ENCODE measurements around the gene KRTDAP. TPM values are rescaled to one million over a fixed set of nuclear protein-coding genes. Genes with fewer than 3 reads are reported as not detected.

KRTDAP gene
- total and polyA plus RNA-seq, 10 of the 15 experiments (the other 5 are each of a cell fraction or from before 2014, with no cell fraction given), result 0.23 TPM; not detected in 9

DNA sequence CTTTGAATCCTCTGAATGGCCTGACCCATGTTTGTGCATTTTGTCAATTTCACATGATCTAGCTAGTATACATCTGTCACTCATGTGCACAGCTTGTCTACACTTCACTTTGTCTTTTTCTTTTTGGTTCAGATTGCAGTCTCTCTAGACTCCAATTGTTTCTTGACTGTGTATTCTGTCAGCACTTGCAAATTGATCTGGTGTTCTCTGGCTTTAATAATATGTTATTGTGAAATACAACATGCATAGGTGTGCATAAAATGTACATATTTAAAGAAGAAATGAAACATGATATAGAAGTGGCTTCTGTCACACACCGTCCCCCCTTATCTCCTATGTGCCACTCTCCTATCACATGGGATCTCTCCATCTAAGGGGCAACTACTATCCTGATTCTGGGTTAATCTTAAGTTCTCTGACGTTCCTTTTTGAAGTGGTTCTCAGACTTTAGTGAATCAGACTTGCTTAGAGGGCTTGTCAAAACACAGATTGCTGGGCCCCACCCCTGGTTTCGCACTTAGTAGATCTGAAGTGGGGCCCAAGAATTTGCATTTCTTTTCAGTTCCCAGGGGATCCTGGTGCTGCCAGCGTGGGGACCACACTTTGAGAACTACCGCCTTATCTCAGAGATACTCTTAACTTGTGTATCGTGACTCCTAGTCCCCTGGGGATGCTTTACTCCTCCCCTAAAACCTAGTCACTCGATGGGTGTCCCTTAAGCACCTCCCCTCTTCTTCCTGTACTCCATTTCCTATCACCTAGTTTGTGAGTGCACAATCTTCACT lies 5.8 kb downstream of the KRTDAP start (continued):
- TF ChIP-seq, protein P1, sequence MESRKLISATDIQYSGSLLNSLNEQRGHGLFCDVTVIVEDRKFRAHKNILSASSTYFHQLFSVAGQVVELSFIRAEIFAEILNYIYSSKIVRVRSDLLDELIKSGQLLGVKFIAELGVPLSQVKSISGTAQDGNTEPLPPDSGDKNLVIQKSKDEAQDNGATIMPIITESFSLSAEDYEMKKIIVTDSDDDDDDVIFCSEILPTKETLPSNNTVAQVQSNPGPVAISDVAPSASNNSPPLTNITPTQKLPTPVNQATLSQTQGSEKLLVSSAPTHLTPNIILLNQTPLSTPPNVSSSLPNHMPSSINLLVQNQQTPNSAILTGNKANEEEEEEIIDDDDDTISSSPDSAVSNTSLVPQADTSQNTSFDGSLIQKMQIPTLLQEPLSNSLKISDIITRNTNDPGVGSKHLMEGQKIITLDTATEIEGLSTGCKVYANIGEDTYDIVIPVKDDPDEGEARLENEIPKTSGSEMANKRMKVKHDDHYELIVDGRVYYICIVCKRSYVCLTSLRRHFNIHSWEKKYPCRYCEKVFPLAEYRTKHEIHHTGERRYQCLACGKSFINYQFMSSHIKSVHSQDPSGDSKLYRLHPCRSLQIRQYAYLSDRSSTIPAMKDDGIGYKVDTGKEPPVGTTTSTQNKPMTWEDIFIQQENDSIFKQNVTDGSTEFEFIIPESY (IDR thresholded peaks at IDR 0.05), result no peak
- TF ChIP-seq NR2C2 (IDR thresholded peaks at IDR 0.05; ENCODE audit: borderline replicate concordance, control insufficient read depth, insufficient read length, low read depth) (no peak), SRF (IDR thresholded peaks at IDR 0.05; ENCODE audit: low read depth in 2 of 2, low read length in 2 of 2) (no peak), NFYB (IDR thresholded peaks at IDR 0.05; ENCODE audit: insufficient read depth, low read depth, low read length) (no peak), BHLHE40 (IDR thresholded peaks at IDR 0.05; ENCODE audit: borderline replicate concordance in 1 of 2, low read depth in 2 of 2, low read length in 1 of 2) (peak; percentile 69 to 80; a peak in 2 of 4 replicates), ZNF622 (IDR thresholded peaks at IDR 0.05) (no peak), EP300 (IDR thresholded peaks at IDR 0.05; ENCODE audit: borderline replicate concordance in 1 of 2, control insufficient read depth in 1 of 2, low read depth in 2 of 2, low read length in 2 of 2) (0 out of 4 replicates have a peak, but pooled peaks of 1 of the 2 experiments have one; percentile 33), BACH1 (IDR thresholded peaks at IDR 0.05; ENCODE audit: borderline replicate concordance) (peak; percentile 73; the same call in 1 of the 2 replicates), SMC3 (IDR thresholded peaks at IDR 0.05; ENCODE audit: borderline replicate concordance, low read length) (no peak), HDAC2 (IDR thresholded peaks at IDR 0.05) (no peak), FOS (IDR thresholded peaks at IDR 0.05; ENCODE audit: borderline replicate concordance, extremely low read depth, insufficient read length) (no peak), TCF7 (IDR thresholded peaks at IDR 0.05; ENCODE audit: borderline replicate concordance) (no peak), EGR1 (IDR thresholded peaks at IDR 0.05; ENCODE audit: borderline replicate concordance in 1 of 2, low read depth in 2 of 2, low read length in 2 of 2) (no peak), NFIC (IDR thresholded peaks at IDR 0.05; ENCODE audit: low read depth, low read length) (peak; percentile 59; the same call in 1 of the 2 replicates)
- TF ChIP-seq, protein P2, sequence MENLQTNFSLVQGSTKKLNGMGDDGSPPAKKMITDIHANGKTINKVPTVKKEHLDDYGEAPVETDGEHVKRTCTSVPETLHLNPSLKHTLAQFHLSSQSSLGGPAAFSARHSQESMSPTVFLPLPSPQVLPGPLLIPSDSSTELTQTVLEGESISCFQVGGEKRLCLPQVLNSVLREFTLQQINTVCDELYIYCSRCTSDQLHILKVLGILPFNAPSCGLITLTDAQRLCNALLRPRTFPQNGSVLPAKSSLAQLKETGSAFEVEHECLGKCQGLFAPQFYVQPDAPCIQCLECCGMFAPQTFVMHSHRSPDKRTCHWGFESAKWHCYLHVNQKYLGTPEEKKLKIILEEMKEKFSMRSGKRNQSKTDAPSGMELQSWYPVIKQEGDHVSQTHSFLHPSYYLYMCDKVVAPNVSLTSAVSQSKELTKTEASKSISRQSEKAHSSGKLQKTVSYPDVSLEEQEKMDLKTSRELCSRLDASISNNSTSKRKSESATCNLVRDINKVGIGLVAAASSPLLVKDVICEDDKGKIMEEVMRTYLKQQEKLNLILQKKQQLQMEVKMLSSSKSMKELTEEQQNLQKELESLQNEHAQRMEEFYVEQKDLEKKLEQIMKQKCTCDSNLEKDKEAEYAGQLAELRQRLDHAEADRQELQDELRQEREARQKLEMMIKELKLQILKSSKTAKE (IDR thresholded peaks at IDR 0.05; ENCODE audit: low read depth, poor library complexity, severe bottlenecking), result peak; percentile 90
- TF ChIP-seq, protein P3, sequence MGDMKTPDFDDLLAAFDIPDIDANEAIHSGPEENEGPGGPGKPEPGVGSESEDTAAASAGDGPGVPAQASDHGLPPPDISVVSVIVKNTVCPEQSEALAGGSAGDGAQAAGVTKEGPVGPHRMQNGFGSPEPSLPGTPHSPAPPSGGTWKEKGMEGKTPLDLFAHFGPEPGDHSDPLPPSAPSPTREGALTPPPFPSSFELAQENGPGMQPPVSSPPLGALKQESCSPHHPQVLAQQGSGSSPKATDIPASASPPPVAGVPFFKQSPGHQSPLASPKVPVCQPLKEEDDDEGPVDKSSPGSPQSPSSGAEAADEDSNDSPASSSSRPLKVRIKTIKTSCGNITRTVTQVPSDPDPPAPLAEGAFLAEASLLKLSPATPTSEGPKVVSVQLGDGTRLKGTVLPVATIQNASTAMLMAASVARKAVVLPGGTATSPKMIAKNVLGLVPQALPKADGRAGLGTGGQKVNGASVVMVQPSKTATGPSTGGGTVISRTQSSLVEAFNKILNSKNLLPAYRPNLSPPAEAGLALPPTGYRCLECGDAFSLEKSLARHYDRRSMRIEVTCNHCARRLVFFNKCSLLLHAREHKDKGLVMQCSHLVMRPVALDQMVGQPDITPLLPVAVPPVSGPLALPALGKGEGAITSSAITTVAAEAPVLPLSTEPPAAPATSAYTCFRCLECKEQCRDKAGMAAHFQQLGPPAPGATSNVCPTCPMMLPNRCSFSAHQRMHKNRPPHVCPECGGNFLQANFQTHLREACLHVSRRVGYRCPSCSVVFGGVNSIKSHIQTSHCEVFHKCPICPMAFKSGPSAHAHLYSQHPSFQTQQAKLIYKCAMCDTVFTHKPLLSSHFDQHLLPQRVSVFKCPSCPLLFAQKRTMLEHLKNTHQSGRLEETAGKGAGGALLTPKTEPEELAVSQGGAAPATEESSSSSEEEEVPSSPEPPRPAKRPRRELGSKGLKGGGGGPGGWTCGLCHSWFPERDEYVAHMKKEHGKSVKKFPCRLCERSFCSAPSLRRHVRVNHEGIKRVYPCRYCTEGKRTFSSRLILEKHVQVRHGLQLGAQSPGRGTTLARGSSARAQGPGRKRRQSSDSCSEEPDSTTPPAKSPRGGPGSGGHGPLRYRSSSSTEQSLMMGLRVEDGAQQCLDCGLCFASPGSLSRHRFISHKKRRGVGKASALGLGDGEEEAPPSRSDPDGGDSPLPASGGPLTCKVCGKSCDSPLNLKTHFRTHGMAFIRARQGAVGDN (IDR thresholded peaks at IDR 0.05), result 0 out of 2 replicates have a peak, but pooled peaks have one; percentile 51
- TF ChIP-seq, protein P4, sequence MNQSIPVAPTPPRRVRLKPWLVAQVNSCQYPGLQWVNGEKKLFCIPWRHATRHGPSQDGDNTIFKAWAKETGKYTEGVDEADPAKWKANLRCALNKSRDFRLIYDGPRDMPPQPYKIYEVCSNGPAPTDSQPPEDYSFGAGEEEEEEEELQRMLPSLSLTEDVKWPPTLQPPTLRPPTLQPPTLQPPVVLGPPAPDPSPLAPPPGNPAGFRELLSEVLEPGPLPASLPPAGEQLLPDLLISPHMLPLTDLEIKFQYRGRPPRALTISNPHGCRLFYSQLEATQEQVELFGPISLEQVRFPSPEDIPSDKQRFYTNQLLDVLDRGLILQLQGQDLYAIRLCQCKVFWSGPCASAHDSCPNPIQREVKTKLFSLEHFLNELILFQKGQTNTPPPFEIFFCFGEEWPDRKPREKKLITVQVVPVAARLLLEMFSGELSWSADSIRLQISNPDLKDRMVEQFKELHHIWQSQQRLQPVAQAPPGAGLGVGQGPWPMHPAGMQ (IDR thresholded peaks at IDR 0.05; ENCODE audit: borderline replicate concordance), result no peak

All from GM12878 (cell line).